Activated T-cell treated with anti-CD3 and anti-CD28 coated beads for 24 hours (primary cell): ENCODE measurements around the gene ASPSCR1.
A peak's percentile ranks its signal among the peaks of the same experiment; 100 is the strongest.

ENCODE experiments used
- DNase-seq: peaks from one replicate; pipeline ENCODE4 v3.0.0-alpha.2; 2020; ENCODE audit warnings: low read depth

ASPSCR1 gene

GRCh38 chr17:82013772-82014321 lies 36.4 kb downstream of the ASPSCR1 start:
- DNase-seq, result no peak

GRCh38 chr17:82014432-82014831 lies 37.0 kb downstream of the ASPSCR1 start:
- no peak for DNase-seq

- no peak for DNase-seq
Observed at GRCh38 chr17:82014971-82015310, 37.5 kb downstream of the ASPSCR1 start.

GRCh38 chr17:82015311-82015971 lies 38.0 kb downstream of the ASPSCR1 start:
- no peak for DNase-seq

GRCh38 chr17:82016061-82016874 lies 38.8 kb downstream of the ASPSCR1 start:
- no peak for DNase-seq

GRCh38 chr17:82016875-82017459 lies 39.5 kb downstream of the ASPSCR1 start:
- no peak for DNase-seq

GRCh38 chr17:82017612-82018151 lies 40.3 kb downstream of the ASPSCR1 start:
- DNase-seq, result no peak

GRCh38 chr17:82018152-82018988 lies 40.9 kb downstream of the ASPSCR1 start:
- DNase-seq, result no peak

GRCh38 chr17:82018989-82019689 lies 41.7 kb downstream of the ASPSCR1 start:
- no peak for DNase-seq

GRCh38 chr17:82019690-82020571 lies 42.5 kb downstream of the ASPSCR1 start:
- peak; percentile 51 for DNase-seq

GRCh38 chr17:82020572-82021106 lies 43.2 kb downstream of the ASPSCR1 start:
- no peak for DNase-seq

GRCh38 chr17:82021107-82021899 lies 43.9 kb downstream of the ASPSCR1 start:
- peak; percentile 39 for DNase-seq

GRCh38 chr17:82021900-82022309 lies 44.5 kb downstream of the ASPSCR1 start:
- no peak for DNase-seq

GRCh38 chr17:82022310-82022980 lies 45.0 kb downstream of the ASPSCR1 start, which contains the start of gene CENPX:
Gene CENPX (minus strand): TSS chr17:82022878. CDS start chr17:82022861, 17 bp downstream.
- no peak for DNase-seq

GRCh38 chr17:82022981-82023446 lies 45.6 kb downstream of the ASPSCR1 start, which contains the start of gene LRRC45:
Gene LRRC45 (plus strand): TSS chr17:82023305. CDS start chr17:82023644, 339 bp downstream.
- peak; percentile 100 for DNase-seq

GRCh38 chr17:82023447-82024241 lies 46.2 kb downstream of the ASPSCR1 start:
- peak; percentile 12 for DNase-seq

- DNase-seq, result no peak
Observed at GRCh38 chr17:82024859-82025258, 47.4 kb downstream of the ASPSCR1 start.
